Measurements from ENCODE around the gene GRPEL2.

DNA sequence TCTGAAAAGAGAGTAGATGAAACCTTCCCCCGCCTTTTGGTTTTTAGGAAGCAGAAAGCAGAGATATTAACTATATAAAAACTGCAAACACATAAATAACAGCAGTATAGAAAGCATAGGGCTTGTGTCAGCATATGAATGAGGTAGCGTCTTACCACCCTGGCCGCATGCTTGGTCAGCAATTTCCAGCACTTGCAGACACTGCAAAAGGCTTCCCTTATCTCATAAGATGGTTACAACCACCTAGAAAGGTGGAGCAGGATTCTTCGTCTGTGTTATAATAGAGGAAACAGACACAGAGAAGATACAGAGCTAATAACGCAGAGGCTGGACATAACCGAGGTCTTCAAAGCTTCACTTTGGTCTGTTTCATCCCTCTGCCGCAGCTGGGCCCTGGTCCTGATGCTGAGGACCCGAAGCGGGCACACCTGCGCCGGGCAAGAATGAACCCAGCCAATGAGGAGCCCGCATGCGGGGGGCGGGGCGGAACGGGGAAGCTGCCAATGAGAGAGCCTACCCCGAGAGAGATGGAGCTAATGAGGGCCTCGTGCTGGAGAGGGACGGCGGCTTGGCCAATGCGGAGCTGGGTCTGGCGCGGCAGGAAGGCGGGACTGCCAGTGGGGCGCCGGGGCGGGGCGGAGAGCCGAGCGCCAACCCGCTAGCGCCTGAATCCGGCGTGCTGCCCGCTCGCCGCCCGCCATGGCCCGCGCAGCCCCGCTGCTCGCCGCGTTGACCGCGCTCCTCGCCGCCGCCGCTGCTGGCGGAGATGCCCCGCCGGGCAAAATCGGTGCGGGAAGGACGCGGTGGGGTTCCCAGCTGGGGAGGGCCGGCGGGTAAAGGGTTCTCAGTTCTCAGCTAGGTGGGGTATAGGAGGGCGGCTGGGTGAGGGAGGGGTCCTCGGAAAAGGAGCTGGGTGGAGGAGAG is 12.3 kb downstream of the GRPEL2 start, which contains the start of gene PCYOX1L:
- no peak for TF ChIP-seq JUN (IDR thresholded peaks at IDR 0.05; ENCODE audit: low read depth, low read length)
- TF ChIP-seq CBX5 (IDR thresholded peaks at IDR 0.05; ENCODE audit: low read depth, low read length), result no peak
- TF ChIP-seq, protein P1, sequence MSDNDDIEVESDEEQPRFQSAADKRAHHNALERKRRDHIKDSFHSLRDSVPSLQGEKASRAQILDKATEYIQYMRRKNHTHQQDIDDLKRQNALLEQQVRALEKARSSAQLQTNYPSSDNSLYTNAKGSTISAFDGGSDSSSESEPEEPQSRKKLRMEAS (IDR thresholded peaks at IDR 0.05), result peak; percentile 76
- peak; percentile 94 for TF ChIP-seq SP1 (IDR thresholded peaks at IDR 0.05; ENCODE audit: low read depth, low read length)
- TF ChIP-seq, protein P2, sequence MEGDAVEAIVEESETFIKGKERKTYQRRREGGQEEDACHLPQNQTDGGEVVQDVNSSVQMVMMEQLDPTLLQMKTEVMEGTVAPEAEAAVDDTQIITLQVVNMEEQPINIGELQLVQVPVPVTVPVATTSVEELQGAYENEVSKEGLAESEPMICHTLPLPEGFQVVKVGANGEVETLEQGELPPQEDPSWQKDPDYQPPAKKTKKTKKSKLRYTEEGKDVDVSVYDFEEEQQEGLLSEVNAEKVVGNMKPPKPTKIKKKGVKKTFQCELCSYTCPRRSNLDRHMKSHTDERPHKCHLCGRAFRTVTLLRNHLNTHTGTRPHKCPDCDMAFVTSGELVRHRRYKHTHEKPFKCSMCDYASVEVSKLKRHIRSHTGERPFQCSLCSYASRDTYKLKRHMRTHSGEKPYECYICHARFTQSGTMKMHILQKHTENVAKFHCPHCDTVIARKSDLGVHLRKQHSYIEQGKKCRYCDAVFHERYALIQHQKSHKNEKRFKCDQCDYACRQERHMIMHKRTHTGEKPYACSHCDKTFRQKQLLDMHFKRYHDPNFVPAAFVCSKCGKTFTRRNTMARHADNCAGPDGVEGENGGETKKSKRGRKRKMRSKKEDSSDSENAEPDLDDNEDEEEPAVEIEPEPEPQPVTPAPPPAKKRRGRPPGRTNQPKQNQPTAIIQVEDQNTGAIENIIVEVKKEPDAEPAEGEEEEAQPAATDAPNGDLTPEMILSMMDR (IDR thresholded peaks at IDR 0.05; ENCODE audit: control extremely low read depth in 1 of 3, insufficient read depth in 1 of 3, low read depth in 1 of 3, low read length in 3 of 3), result 0 out of 4 replicates have a peak, but pooled peaks of 1 of the 3 experiments have one; percentile 0
- no peak for TF ChIP-seq TEAD4 (IDR thresholded peaks at IDR 0.05; ENCODE audit: low read depth, low read length)
- TF ChIP-seq EGR1 (IDR thresholded peaks at IDR 0.05; ENCODE audit: borderline replicate concordance, low read depth, low read length), result no peak
- no peak for TF ChIP-seq RFX5 (IDR thresholded peaks at IDR 0.05; ENCODE audit: borderline replicate concordance, low read depth, low read length)
- TF ChIP-seq, protein P3, sequence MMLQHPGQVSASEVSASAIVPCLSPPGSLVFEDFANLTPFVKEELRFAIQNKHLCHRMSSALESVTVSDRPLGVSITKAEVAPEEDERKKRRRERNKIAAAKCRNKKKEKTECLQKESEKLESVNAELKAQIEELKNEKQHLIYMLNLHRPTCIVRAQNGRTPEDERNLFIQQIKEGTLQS (IDR thresholded peaks at IDR 0.05; ENCODE audit: insufficient read depth, low read depth, low read length), result no peak
- 0 out of 2 replicates have a peak, but pooled peaks have one; percentile 31 for TF ChIP-seq SP4 (IDR thresholded peaks at IDR 0.05; ENCODE audit: low read length)
- no peak for TF ChIP-seq HDAC6 (IDR thresholded peaks at IDR 0.05; ENCODE audit: low read depth, low read length)
- TF ChIP-seq BACH1 (IDR thresholded peaks at IDR 0.05; ENCODE audit: low read length), result no peak

Measured in H1 (cell line).